Measurements from ENCODE around the gene RIMBP3B.
"Not testable (repeated sequence)": the region's sequence is repeated elsewhere in the genome, so short reads cannot be mapped to it uniquely, and the experiment has no call there.

The RIMBP3B gene

GRCh38 chr22:21384468-21385357 is 1.2 kb downstream of the RIMBP3B start:
- not testable (repeated sequence) for H3K9ac ChIP-seq (ENCODE audit: low read length); H3K27me3 ChIP-seq (ENCODE audit: control insufficient read depth, insufficient read depth, low read length); H3K4me3 ChIP-seq (ENCODE audit: low read length); H3K4me1 ChIP-seq (ENCODE audit: control insufficient read depth, low read depth, low read length); H3K27ac ChIP-seq (ENCODE audit: low read length); H3K36me3 ChIP-seq (ENCODE audit: control insufficient read depth, low read depth, low read length); H3K9me3 ChIP-seq (ENCODE audit: control insufficient read depth, low read depth, low read length)

GRCh38 chr22:21389480-21389879 is 5.9 kb downstream of the RIMBP3B start:
- not testable (repeated sequence) for H3K4me3 ChIP-seq (ENCODE audit: low read length); H3K4me1 ChIP-seq (ENCODE audit: control insufficient read depth, low read depth, low read length); H3K9ac ChIP-seq (ENCODE audit: low read length); H3K36me3 ChIP-seq (ENCODE audit: control insufficient read depth, low read depth, low read length); H3K27me3 ChIP-seq (ENCODE audit: control insufficient read depth, insufficient read depth, low read length); H3K27ac ChIP-seq (ENCODE audit: low read length); H3K9me3 ChIP-seq (ENCODE audit: control insufficient read depth, low read depth, low read length)

- H3K27ac ChIP-seq (ENCODE audit: low read length); H3K36me3 ChIP-seq (ENCODE audit: control insufficient read depth, low read depth, low read length); H3K4me1 ChIP-seq (ENCODE audit: control insufficient read depth, low read depth, low read length); H3K4me3 ChIP-seq (ENCODE audit: low read length); H3K9ac ChIP-seq (ENCODE audit: low read length); H3K27me3 ChIP-seq (ENCODE audit: control insufficient read depth, insufficient read depth, low read length); H3K9me3 ChIP-seq (ENCODE audit: control insufficient read depth, low read depth, low read length): not testable (repeated sequence)
Observed at GRCh38 chr22:21390013-21390412, 6.5 kb downstream of the RIMBP3B start.

GRCh38 chr22:21394613-21395012 is 11.1 kb downstream of the RIMBP3B start:
- not testable (repeated sequence) for H3K4me3 ChIP-seq (ENCODE audit: low read length); H3K9ac ChIP-seq (ENCODE audit: low read length); H3K36me3 ChIP-seq (ENCODE audit: control insufficient read depth, low read depth, low read length); H3K27me3 ChIP-seq (ENCODE audit: control insufficient read depth, insufficient read depth, low read length); H3K9me3 ChIP-seq (ENCODE audit: control insufficient read depth, low read depth, low read length); H3K4me1 ChIP-seq (ENCODE audit: control insufficient read depth, low read depth, low read length); H3K27ac ChIP-seq (ENCODE audit: low read length)

- H3K9ac ChIP-seq (ENCODE audit: low read length); H3K36me3 ChIP-seq (ENCODE audit: control insufficient read depth, low read depth, low read length); H3K9me3 ChIP-seq (ENCODE audit: control insufficient read depth, low read depth, low read length); H3K4me3 ChIP-seq (ENCODE audit: low read length); H3K27ac ChIP-seq (ENCODE audit: low read length); H3K27me3 ChIP-seq (ENCODE audit: control insufficient read depth, insufficient read depth, low read length); H3K4me1 ChIP-seq (ENCODE audit: control insufficient read depth, low read depth, low read length): not testable (repeated sequence)
Observed at GRCh38 chr22:21401197-21401969, 17.8 kb downstream of the RIMBP3B start.

- H3K36me3 ChIP-seq (ENCODE audit: control insufficient read depth, low read depth, low read length); H3K4me3 ChIP-seq (ENCODE audit: low read length); H3K27ac ChIP-seq (ENCODE audit: low read length); H3K4me1 ChIP-seq (ENCODE audit: control insufficient read depth, low read depth, low read length); H3K9me3 ChIP-seq (ENCODE audit: control insufficient read depth, low read depth, low read length); H3K27me3 ChIP-seq (ENCODE audit: control insufficient read depth, insufficient read depth, low read length); H3K9ac ChIP-seq (ENCODE audit: low read length): not testable (repeated sequence)
Observed at GRCh38 chr22:21402763-21403314, 19.3 kb downstream of the RIMBP3B start.

- not testable (repeated sequence) for H3K4me3 ChIP-seq (ENCODE audit: low read length)
Observed at GRCh38 chr22:21407139-21407538, 23.6 kb downstream of the RIMBP3B start.

GRCh38 chr22:21407792-21408191 is 24.2 kb downstream of the RIMBP3B start:
- H3K27me3 ChIP-seq (ENCODE audit: control insufficient read depth, insufficient read depth, low read length); H3K9ac ChIP-seq (ENCODE audit: low read length); H3K4me3 ChIP-seq (ENCODE audit: low read length); H3K9me3 ChIP-seq (ENCODE audit: control insufficient read depth, low read depth, low read length); H3K27ac ChIP-seq (ENCODE audit: low read length); H3K36me3 ChIP-seq (ENCODE audit: control insufficient read depth, low read depth, low read length); H3K4me1 ChIP-seq (ENCODE audit: control insufficient read depth, low read depth, low read length): not testable (repeated sequence)

More at GRCh38 chr22:21407139-21407538, 23.6 kb downstream of the RIMBP3B start:
- not testable (repeated sequence) for H3K4me1 ChIP-seq (ENCODE audit: control insufficient read depth, low read depth, low read length); H3K36me3 ChIP-seq (ENCODE audit: control insufficient read depth, low read depth, low read length); H3K9me3 ChIP-seq (ENCODE audit: control insufficient read depth, low read depth, low read length); H3K27me3 ChIP-seq (ENCODE audit: control insufficient read depth, insufficient read depth, low read length); H3K9ac ChIP-seq (ENCODE audit: low read length); H3K27ac ChIP-seq (ENCODE audit: low read length)

- H3K4me1 ChIP-seq (ENCODE audit: control insufficient read depth, low read depth, low read length); H3K27ac ChIP-seq (ENCODE audit: low read length); H3K27me3 ChIP-seq (ENCODE audit: control insufficient read depth, insufficient read depth, low read length); H3K36me3 ChIP-seq (ENCODE audit: control insufficient read depth, low read depth, low read length); H3K9me3 ChIP-seq (ENCODE audit: control insufficient read depth, low read depth, low read length); H3K4me3 ChIP-seq (ENCODE audit: low read length); H3K9ac ChIP-seq (ENCODE audit: low read length): not testable (repeated sequence)
Observed at GRCh38 chr22:21416375-21416774, 32.8 kb downstream of the RIMBP3B start.

GRCh38 chr22:21417227-21417746 is 33.7 kb downstream of the RIMBP3B start, which contains the start of gene HIC2:
Gene HIC2 (plus strand): TSS chr22:21417371. CDS start chr22:21442832, 25,461 bp downstream.
- not testable (repeated sequence) for H3K4me3 ChIP-seq (ENCODE audit: low read length); H3K4me1 ChIP-seq (ENCODE audit: control insufficient read depth, low read depth, low read length); H3K36me3 ChIP-seq (ENCODE audit: control insufficient read depth, low read depth, low read length); H3K27me3 ChIP-seq (ENCODE audit: control insufficient read depth, insufficient read depth, low read length); H3K9ac ChIP-seq (ENCODE audit: low read length); H3K27ac ChIP-seq (ENCODE audit: low read length); H3K9me3 ChIP-seq (ENCODE audit: control insufficient read depth, low read depth, low read length)

- H3K9ac ChIP-seq (ENCODE audit: low read length); H3K4me3 ChIP-seq (ENCODE audit: low read length); H3K27ac ChIP-seq (ENCODE audit: low read length): not testable (repeated sequence)
Observed at GRCh38 chr22:21417853-21418252, 34.3 kb downstream of the RIMBP3B start.

More at GRCh38 chr22:21417853-21418252, 34.3 kb downstream of the RIMBP3B start:
- not testable (repeated sequence) for H3K9me3 ChIP-seq (ENCODE audit: control insufficient read depth, low read depth, low read length); H3K27me3 ChIP-seq (ENCODE audit: control insufficient read depth, insufficient read depth, low read length); H3K36me3 ChIP-seq (ENCODE audit: control insufficient read depth, low read depth, low read length); H3K4me1 ChIP-seq (ENCODE audit: control insufficient read depth, low read depth, low read length)
